ENCODE measurements around the gene PARL. TPM values are rescaled to one million over a fixed set of nuclear protein-coding genes. Genes with fewer than 3 reads are reported as not detected.

Gene PARL
- total and polyA plus RNA-seq, 9 donors: 32.7 to 65.0 (median 55.6) TPM

GRCh38 chr3:183921096-183921495 lies 36.4 kb upstream of the PARL start:
- H3K4me3 ChIP-seq: no peak overlapping the region
- 88% methylated on average over 15 of the region's 15 CpGs for WGBS, 3 donors
- no peaks in the 10 kb centered on the region for H3K27me3 ChIP-seq
- H3K36me3 ChIP-seq: no peaks in the 10 kb centered on the region
- no peak for TF ChIP-seq EP300 (IDR thresholded peaks at IDR 0.05)
- TF ChIP-seq POLR2A (IDR thresholded peaks at IDR 0.05): no peak
- no peak for TF ChIP-seq CTCF (IDR thresholded peaks at IDR 0.05)
- H3K4me1 ChIP-seq (ENCODE audit: insufficient read depth): no peaks in the 10 kb centered on the region
- intact Hi-C loops (cut with DNase I): no loop called here
- no peak overlapping the region for H3K27ac ChIP-seq
- no peaks in the 10 kb centered on the region for H3K9me3 ChIP-seq
- no peak for DNase-seq

GRCh38 chr3:183920416-183920815 lies 35.7 kb upstream of the PARL start:
- Histone ChIP-seq H3K4me3 (no peak overlapping the region), H3K4me1 (ENCODE audit: insufficient read depth) (no peaks in the 10 kb centered on the region), H3K36me3 (no peaks in the 10 kb centered on the region), H3K27ac (no peak overlapping the region), H3K27me3 (no peaks in the 10 kb centered on the region), H3K9me3 (no peaks in the 10 kb centered on the region)
- DNase-seq: no peak
- no peak for TF ChIP-seq POLR2A (IDR thresholded peaks at IDR 0.05)
- TF ChIP-seq CTCF (IDR thresholded peaks at IDR 0.05): no peak
- no peak for TF ChIP-seq EP300 (IDR thresholded peaks at IDR 0.05)
- intact Hi-C loops (cut with DNase I): no loop called here
- WGBS, 3 donors: 86 to 89% (median 89%) methylated on average over 14 of the region's 14 CpGs

- H3K27ac ChIP-seq: no peak overlapping the region
- no peaks in the 10 kb centered on the region for H3K36me3 ChIP-seq
- DNase-seq: no peak
- no peaks in the 10 kb centered on the region for H3K9me3 ChIP-seq
- TF ChIP-seq POLR2A (IDR thresholded peaks at IDR 0.05) (no peak), CTCF (IDR thresholded peaks at IDR 0.05) (no peak), EP300 (IDR thresholded peaks at IDR 0.05) (no peak)
- intact Hi-C loops (cut with DNase I): no loop called here
- 74 to 84% (median 74%) methylated on average over 2 of the region's 2 CpGs for WGBS, 3 donors
- H3K27me3 ChIP-seq: no peaks in the 10 kb centered on the region
- H3K4me1 ChIP-seq (ENCODE audit: insufficient read depth): no peaks in the 10 kb centered on the region
- no peak overlapping the region for H3K4me3 ChIP-seq
These were observed 33.5 kb upstream of the PARL start for GRCh38 chr3:183918178-183918577.

- Histone ChIP-seq H3K9me3 (no peaks in the 10 kb centered on the region), H3K27ac (no peak overlapping the region), H3K4me3 (no peak overlapping the region), H3K4me1 (ENCODE audit: insufficient read depth) (no peaks in the 10 kb centered on the region), H3K36me3 (no peaks in the 10 kb centered on the region), H3K27me3 (no peaks in the 10 kb centered on the region)
- WGBS, 3 donors: 63 to 80% (median 71%) methylated on average over 4 of the region's 4 CpGs
- intact Hi-C loops (cut with DNase I): no loop called here
- no peak for TF ChIP-seq CTCF (IDR thresholded peaks at IDR 0.05)
- TF ChIP-seq POLR2A (IDR thresholded peaks at IDR 0.05): no peak
- TF ChIP-seq EP300 (IDR thresholded peaks at IDR 0.05): no peak
- DNase-seq: no peak
These were observed 33.1 kb upstream of the PARL start for GRCh38 chr3:183917776-183918175.

- no peaks in the 10 kb centered on the region for H3K36me3 ChIP-seq
- H3K4me1 ChIP-seq (ENCODE audit: insufficient read depth): no peaks in the 10 kb centered on the region
- intact Hi-C loops (cut with DNase I): no loop called here
- no peak for TF ChIP-seq EP300 (IDR thresholded peaks at IDR 0.05)
- no peak for TF ChIP-seq POLR2A (IDR thresholded peaks at IDR 0.05)
- TF ChIP-seq CTCF (IDR thresholded peaks at IDR 0.05): no peak
- H3K27ac ChIP-seq: no peak overlapping the region
- DNase-seq: no peak
- WGBS, 3 donors: 87 to 89% (median 87%) methylated on average over 5 of the region's 5 CpGs
- no peak overlapping the region for H3K4me3 ChIP-seq
- H3K9me3 ChIP-seq: no peaks in the 10 kb centered on the region
- no peaks in the 10 kb centered on the region for H3K27me3 ChIP-seq
These were observed 30.2 kb upstream of the PARL start for GRCh38 chr3:183914856-183915255.
